Medulla oblongata (tissue), 1 donor: Measurements from ENCODE around the gene KIR2DL1.
"Not testable (repeated sequence)": the region's sequence is repeated elsewhere in the genome, so short reads cannot be mapped to it uniquely, and the experiment has no call there.

ENCODE experiments used
- DNase-seq: peaks from one replicate; pipeline ENCODE4 v3.0.0-alpha.2; 2015; ENCODE audit errors: extremely low spot score

The KIR2DL1 gene

DNA sequence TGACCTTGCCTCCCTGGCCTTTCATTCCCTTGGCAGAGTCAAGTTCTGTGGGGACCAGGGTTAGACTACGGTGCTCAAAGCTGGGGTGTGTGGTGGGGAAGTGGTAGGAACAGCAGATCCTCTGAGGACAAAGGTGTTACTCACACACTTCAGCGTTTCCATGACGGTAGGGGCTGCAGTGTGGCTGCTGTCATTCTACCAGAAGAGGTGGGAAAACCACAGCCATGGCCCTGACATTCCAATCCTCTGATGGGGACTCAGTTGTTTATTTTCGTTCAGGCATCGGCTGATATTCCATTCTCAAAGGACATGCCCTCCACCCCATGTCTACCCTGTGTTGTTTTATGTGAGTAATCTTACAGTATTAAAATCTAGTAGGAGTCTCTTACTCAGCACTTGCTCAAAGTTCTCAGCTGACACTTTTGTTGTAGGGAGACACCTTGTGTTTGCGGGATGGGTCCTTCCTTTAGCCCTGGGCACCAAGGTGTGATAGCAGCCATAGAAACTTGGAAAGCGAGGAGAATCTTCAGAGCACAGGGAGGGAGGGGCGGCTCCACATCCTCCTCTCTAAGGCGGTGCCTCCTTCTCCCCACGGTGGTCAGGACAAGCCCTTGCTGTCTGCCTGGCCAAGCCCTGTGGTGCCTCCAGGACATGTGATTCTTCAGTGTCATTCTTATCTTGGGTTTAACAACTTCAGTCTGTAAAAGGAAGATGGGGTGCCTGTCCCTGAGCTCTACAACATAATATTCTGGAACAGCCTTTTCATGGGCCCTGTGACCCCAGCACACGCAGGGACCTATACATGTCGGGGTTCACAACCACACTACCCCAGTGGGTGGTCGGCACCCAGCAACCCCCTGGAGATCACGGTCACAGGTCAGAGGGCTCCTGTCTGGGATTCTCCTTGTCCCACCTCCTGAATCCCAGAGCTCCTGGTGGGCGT lies 1.7 kb downstream of the KIR2DL1 start:
- not testable (repeated sequence) for DNase-seq

DNA sequence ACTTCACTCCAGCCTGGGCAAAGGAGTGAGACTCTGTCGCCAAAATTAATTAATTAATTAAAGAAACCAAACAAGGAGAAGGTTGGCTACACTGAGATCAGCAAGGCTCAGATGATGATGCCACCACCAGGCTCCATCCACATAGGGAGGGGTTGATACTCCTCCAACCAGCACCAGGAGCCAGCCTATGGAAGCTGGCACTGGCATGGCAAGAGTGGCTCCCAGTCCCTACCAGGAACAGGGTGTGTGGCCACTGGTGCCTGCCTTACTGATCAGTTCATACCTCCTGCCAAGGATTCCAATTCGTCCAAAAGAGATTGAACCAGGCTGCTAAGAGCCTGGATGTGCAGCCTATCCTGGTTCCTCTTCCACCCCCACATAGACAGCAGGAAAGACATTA lies 3.1 kb downstream of the KIR2DL1 start:
- not testable (repeated sequence) for DNase-seq

DNA sequence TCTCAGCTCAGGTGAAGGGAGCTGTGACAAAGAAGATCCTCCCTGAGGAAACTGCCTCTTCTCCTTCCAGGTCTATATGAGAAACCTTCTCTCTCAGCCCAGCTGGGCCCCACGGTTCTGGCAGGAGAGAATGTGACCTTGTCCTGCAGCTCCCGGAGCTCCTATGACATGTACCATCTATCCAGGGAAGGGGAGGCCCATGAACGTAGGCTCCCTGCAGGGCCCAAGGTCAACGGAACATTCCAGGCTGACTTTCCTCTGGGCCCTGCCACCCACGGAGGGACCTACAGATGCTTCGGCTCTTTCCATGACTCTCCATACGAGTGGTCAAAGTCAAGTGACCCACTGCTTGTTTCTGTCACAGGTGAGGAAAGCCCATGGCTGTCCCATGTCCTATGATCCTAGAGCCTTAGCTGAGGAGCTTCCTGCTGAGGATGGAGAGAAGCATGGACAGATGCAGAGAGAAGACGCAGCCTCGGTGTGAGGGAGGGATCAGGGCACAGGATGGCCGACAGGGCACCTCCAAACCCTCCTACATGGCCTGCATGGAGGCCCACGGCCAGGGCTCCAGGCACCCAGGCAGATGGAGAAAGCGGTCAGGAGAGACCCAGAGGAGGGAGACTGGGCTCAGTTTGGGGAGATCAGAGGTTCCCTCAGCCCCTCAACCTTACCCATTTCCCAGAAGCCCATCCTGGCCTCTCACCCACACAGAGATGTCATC lies 5.7 kb downstream of the KIR2DL1 start:
- not testable (repeated sequence) for DNase-seq

DNA sequence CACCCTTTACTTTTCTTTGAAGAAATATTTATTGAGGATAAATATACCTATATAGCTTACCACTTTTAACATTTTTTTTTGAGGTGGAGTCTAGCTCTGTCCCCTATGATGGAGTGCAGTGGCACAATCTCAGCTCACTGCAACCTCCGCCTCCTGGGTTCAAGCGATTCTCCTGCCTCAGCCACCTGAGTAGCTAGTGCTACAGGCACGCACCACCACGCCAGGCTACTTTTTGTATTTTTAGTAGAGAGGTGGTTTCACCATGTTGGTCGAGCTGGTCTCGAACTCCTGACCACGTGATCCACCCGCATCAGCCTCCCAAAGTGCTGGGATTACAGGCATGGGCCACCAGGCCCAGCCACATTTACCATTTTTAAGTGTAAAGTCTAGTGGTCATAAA lies 6.2 kb downstream of the KIR2DL1 start:
- not testable (repeated sequence) for DNase-seq

DNA sequence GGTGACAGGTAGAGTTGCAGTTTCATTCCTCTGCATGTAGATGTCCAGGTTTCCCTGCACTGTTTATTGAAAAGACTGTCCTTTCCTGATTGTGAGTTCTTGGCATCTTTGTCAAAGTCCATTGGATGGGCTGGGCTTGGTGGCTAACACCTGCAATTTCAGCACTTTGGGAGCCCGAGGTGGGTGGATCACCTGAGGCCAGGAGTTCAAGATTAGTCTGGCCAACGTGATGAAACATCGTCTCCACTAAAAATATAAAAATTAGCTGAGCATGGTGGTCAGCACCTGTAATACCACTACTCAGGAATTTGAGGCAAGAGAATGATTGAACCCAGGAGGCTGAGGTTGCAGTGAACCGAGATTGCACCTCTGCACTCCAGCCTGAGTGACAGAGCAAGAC lies 8.3 kb downstream of the KIR2DL1 start:
- not testable (repeated sequence) for DNase-seq

DNA sequence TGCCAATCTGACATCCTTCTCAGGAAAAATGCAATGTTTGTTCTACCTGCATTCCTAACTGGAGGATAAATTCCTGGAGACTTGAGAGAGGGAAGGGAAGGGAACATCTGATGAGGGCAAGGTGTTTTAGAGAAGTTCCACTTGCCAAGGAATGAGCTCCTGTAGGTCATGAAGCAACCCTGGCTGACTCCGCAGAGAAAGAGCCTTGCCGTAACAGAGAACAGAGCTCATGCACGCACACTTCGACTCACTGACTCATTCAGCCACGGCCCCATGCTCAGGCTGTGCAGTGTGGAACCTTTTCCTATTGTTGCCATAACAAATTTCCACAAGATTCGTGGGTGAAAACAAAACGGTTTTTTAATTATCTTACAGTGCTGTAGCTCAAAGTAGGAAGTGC lies 9.3 kb downstream of the KIR2DL1 start:
- DNase-seq: not testable (repeated sequence)

DNA sequence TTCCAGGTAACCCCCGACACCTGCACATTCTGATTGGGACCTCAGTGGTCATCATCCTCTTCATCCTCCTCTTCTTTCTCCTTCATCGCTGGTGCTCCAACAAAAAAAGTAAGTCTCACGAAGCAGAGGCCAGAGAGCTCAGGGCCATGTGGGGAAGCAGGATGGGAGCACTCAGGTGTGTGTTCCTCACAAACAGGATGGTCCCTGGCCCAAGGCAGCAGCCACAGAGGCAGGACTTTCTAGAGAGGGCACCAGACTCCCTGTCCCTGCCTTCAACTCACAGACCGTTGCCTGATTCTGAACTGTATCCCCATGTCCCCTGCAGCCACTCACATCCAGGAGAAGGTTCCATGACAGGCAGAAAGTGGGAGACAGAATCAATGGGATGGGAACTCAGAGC lies 13.3 kb downstream of the KIR2DL1 start:
- not testable (repeated sequence) for DNase-seq

DNA sequence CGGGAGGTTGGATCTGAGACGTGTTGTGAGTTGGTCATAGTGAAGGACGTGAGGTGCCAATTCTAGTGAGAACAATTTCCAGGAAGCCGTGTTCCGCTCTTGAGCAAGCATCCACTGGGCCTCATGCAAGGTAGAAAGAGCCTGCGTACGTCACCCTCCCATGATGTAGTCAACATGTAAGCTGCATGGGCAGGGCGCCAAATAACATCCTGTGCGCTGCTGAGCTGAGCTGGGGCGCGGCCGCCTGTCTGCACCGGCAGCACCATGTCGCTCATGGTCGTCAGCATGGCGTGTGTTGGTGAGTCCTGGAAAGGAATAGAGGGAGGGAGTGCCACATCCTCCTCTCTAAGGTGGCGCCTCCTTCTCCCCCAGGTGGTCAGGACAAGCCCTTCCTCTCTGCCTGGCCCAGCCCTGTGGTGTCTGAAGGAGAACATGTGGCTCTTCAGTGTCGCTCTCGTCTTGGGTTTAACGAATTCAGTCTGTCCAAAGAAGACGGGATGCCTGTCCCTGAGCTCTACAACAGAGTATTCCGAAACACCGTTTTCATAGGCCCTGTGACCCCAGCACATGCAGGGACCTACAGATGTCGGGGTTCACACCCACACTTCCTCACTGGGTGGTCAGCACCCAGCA lies 16.6 kb downstream of the KIR2DL1 start:
- DNase-seq: not testable (repeated sequence)

DNA sequence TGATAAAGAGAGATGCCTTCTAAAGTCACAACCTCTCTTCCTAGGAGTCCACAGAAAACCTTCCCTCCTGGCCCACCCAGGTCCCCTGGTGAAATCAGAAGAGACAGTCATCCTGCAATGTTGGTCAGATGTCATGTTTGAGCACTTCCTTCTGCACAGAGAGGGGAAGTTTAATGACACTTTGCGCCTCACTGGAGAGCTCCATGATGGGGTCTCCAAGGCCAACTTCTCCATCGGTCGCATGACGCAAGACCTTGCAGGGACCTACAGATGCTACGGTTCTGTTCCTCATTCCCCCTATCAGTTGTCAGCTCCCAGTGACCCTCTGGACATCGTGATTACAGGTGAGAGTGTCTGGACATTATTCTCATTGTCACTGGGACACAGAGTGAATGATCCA lies 18.6 kb downstream of the KIR2DL1 start:
- peak; percentile 14 for DNase-seq

DNA sequence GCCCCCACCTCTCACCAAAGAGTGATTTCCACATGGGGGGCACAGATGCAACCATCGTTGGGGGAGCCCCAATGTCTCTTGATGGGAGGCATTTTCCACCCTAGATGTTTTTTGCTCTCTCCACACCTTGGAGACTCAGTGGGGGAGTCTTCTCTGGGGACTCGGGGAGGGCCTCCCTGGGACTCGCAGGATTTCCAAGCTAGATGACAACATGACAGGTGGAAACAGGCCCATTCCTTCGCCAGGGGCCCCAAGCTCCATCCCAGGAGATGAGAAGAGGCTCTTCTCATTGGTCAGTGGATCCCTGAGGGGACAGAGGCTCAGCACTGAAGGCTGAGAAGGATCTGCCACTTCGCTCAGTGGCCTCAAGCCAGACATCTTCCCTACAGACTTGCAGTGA lies 21.1 kb downstream of the KIR2DL1 start:
- no peak for DNase-seq

DNA sequence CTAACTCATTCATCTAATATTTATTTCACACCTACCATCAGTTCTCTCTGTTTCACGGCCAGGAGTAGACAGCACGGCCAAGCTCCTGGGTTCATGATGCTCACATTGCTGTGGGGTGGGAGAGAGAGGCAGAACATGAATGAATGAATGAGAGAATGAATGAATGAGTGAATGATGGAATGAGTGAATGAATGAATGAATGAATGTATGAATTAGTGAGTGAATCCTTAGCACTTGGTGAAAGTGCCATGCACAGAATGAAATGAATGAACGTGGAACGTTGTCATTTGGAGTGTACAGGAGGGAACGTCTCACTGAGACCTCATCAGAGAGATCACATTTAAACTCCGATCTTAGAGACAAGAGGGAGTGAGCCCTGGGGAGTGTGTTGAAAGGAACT lies 21.9 kb downstream of the KIR2DL1 start:
- DNase-seq: no peak

DNA sequence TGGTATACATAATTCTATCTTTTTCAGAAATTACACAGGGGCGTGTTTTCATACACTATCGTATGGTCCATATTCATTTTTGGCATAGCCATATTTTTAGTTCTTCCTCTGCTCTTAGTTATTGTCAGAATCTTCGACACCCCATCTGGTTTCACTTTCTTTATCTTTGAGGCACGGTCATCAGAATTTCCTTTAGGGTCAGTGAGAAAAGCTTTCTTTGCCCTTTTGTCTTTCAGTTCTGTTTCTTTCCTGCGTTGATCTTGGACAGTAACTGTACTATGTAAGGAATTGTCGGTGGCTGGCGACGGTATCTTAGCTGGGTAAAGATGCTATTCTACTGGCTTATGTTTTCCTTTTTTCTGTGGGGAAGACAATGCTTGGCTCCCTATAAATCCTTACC lies 23.2 kb downstream of the KIR2DL1 start:
- peak; percentile 43 for DNase-seq

DNA sequence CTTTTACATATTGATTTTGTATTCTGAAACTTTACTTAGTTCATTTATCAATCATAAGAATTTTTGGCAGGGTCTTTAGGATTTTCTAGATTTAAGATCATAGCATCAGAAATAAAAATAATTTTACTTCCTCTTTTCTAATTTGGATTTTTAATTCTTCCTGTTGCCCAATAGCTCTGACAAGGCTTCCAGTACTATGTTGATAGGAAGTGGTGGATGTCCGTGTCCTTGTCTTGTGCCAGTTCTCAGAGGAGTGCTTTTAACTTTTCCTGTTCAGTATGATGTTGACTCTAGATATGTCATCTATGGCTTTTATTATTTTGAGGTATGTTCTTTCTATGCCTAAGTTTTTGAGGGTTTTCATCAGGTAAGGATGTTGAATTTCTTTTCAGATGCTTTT lies 26.2 kb downstream of the KIR2DL1 start:
- peak; percentile 9 for DNase-seq

DNA sequence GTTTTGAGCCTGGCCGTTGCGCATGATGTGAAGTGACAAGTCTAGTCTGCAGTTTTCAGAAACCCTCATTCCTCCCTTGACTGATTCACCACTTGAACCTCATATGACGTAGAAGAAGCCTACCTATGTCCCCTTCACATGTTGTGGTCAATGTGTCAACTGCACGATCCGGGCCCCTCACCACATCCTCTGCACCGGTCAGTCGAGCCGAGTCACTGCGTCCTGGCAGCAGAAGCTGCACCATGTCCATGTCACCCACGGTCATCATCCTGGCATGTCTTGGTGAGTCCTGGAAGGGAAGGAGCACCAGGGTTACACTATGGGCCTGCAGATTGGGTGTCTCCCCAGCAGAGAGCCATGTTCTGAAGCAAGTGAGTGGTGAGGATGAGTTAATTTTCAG lies 33.8 kb downstream of the KIR2DL1 start, which contains the start of gene KIR2DL4:
TSS of gene KIR2DL4 (plus strand) at position 201 of the 400 bp plus-strand sequence. CDS start at position 243, 42 bp downstream.
- DNase-seq: no peak

DNA sequence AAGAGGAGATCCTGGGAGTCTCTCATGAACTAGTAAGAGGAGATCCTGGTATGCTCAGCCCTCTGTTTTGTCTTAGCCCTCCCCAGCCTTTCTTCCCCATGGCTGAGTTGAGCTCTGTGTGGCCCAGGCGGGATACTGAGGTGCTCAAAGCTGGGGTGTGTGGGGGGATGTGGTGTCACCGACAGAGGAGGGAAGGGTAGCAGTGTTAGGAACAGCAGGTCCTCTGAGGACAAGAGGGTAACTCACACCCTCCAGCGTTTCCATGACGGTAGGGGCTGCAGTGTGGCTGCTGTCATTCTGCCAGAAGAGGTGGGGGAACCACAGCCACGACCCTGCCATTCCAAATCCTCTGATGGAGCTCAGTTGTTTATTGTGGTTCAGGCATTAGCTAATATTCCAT lies 34.5 kb downstream of the KIR2DL1 start:
- no peak for DNase-seq

DNA sequence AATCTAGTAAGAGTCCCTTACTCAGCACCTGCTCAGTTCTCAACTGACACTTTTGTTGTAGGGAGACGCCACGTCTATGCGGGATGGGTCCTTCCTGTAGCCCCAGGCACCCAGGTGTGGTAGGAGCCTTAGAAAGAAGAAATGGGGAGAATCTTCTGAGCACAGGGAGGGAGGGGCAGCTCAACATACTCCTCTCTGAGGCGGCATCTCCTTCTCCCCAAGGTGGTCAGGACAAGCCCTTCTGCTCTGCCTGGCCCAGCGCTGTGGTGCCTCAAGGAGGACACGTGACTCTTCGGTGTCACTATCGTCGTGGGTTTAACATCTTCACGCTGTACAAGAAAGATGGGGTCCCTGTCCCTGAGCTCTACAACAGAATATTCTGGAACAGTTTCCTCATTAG lies 35.0 kb downstream of the KIR2DL1 start:
- no peak for DNase-seq

DNA sequence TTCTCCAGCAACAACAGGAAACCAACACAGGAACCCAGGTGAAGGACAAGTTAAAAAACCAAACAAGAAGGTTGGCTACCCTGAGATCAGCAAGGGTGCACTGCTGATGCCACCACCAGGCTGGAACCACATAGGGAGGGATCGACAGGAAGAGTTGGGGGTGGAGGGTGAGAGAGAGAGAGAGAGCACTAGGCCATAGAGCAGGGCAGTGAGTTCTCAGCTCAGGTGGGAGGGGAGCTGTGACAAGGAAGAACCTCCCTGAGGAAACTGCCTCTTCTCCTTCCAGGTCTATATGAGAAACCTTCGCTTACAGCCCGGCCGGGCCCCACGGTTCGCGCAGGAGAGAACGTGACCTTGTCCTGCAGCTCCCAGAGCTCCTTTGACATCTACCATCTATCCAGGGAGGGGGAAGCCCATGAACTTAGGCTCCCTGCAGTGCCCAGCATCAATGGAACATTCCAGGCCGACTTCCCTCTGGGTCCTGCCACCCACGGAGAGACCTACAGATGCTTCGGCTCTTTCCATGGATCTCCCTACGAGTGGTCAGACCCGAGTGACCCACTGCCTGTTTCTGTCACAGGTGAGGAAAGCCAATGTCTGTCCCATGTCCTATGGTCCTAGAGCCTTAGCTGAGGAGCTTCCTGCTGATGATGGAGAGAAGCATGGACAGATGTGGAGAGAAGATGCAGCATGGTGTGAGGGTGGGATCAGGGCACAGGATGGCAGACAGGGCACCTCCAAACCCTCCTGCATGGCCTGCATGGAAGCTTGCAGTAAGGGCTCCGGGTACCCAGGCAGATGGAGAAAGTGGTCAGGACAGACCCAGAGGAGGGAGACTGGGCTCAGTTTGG lies 36.3 kb downstream of the KIR2DL1 start:
- DNase-seq: no peak

DNA sequence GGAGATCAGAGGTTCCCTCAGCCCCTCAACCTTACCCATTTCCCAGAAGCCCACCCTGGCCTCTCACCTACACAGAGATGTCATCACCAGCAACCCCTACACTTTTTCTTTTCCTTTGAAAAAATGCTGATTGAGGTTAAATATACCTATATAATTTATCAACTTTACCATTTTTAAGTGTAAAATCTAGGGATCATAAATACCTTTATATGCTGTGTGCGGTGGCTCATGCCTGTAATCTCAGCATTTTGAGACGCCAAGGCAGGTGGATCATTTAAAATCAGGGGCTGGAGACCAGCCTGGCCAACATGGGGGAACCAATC lies 36.9 kb downstream of the KIR2DL1 start:
- no peak for DNase-seq

DNA sequence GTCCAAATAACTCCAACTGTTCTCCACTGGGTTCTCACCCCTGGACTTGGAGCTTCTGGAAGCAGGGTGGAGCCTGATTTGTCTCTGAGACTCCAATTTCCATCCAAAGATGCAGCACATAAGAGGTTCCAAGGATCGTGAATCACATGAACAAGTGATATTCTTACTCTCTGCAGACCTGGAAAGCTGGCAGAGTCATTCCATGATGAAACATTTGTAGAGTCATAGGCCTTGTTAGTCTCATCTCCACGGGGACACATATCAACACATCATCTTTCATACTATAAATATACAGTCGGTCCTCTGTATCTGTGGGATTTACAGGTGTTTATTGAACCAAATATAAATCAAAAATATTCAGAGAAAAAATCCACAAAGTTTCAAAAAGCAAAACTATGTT lies 45.0 kb downstream of the KIR2DL1 start:
- DNase-seq: not testable (repeated sequence)

DNA sequence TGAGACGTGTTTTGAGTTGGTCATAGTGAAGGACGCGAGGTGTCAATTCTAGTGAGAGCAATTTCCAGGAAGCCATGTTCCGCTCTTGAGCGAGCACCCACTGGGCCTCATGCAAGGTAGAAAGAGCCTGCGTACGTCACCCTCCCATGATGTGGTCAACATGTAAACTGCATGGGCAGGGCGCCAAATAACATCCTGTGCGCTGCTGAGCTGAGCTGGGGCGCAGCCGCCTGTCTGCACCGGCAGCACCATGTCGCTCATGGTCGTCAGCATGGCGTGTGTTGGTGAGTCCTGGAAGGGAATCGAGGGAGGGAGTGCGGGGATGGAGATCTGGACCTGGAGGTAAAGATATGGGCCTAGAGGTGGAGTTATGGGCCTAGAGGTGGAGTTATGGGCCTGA lies 46.7 kb downstream of the KIR2DL1 start, which contains the start of gene KIR3DL1:
TSS of gene KIR3DL1 (plus strand) at position 218 of the 400 bp plus-strand sequence.
- not testable (repeated sequence) for DNase-seq
